Esophagus squamous epithelium (tissue), 5 donors: Measurements from ENCODE around the gene WSB1. TPM values are rescaled to one million over a fixed set of nuclear protein-coding genes. Genes with fewer than 3 reads are reported as not detected.
"Not testable (repeated sequence)": the region's sequence is repeated elsewhere in the genome, so short reads cannot be mapped to it uniquely, and the experiment has no call there.

Experiments
- DNase-seq: peaks from one replicate; lab custom pipeline; 2025; lab: John Stamatoyannopoulos, UW
- H3K27ac ChIP-seq, 4 donors: fragments of 200-600 bp; sonication (generic); one replicate each; pipeline ENCODE4 v1.5.1; 2016 to 2019; ENCODE audit warnings: mild to moderate bottlenecking in 1 of 4
- H3K27me3 ChIP-seq, 4 donors: fragments of 200-600 bp; sonication (generic); 1 replicate in 3 of 4; 2 replicates in 1 of 4; pipeline versions ENCODE4 v1.5.1 to v1.6.0; 2017 to 2021; ENCODE audit warnings: antibody characterized with exemption in 1 of 4
- H3K36me3 ChIP-seq, 3 donors: fragments of 200-600 bp; sonication (generic); one replicate each; pipeline ENCODE4 v1.5.1; 2016 to 2019
- H3K4me1 ChIP-seq, 3 donors: fragments of 200-600 bp; sonication (generic); one replicate each; pipeline ENCODE4 v1.5.1; 2017 to 2019
- H3K4me3 ChIP-seq, 4 donors: fragments of 200-600 bp; sonication (generic); 1 replicate in 3 of 4; 2 replicates in 1 of 4; pipeline ENCODE4 v1.5.1; 2016 to 2019; ENCODE audit warnings: mild to moderate bottlenecking in 2 of 4, moderate library complexity in 1 of 4
- H3K9me3 ChIP-seq, 3 donors: fragments of 200-600 bp; sonication (generic); one replicate each; pipeline ENCODE4 v1.5.1; 2016 to 2019
- POLR2A ChIP-seq, 4 donors: fragments of 450-650 bp; IDR thresholded peaks; one replicate each; pipeline ENCODE4 v1.6.1; 2017; ENCODE audit warnings: antibody characterized with exemption in 4 of 4, mild to moderate bottlenecking in 4 of 4, moderate library complexity in 3 of 4
- WGBS, 2 donors: methylation state at CpG; one replicate each; pipeline ENCODE4 v1.1.5; 2018; 5-methylcytosine and 5-hydroxymethylcytosine counted together
- intact Hi-C: fragments of 100-400 bp; cut with DNase I; formaldehyde crosslinking; loops from one replicate; pipeline ENCODE4 v1.15.0; 2022
- total RNA-seq, 4 donors: library from RNA; depleted of rRNA; stranded (reverse); fragments of >200 nt; gene quantifications; one replicate each; pipeline ENCODE4 v1.1.0, GENCODE V29; 2016
- TF ChIP-seq, protein P1 (sequence below), 6 experiments: fragments of 450-650 bp in 4 of 6; fragments of 200-600 bp in 2 of 6; sonication (generic) in 2 of 6; IDR thresholded peaks; one replicate each; pipeline ENCODE4 v1.5.1; 2016 to 2019; ENCODE audit warnings: antibody characterized with exemption in 6 of 6, mild to moderate bottlenecking in 4 of 6, moderate library complexity in 4 of 6
- donor health status: DM: yes; HTN: yes; CAD: no.

Gene WSB1
- total RNA-seq, 4 donors from 2014 or later: 27.9 to 112 (median 62.8) TPM

DNA sequence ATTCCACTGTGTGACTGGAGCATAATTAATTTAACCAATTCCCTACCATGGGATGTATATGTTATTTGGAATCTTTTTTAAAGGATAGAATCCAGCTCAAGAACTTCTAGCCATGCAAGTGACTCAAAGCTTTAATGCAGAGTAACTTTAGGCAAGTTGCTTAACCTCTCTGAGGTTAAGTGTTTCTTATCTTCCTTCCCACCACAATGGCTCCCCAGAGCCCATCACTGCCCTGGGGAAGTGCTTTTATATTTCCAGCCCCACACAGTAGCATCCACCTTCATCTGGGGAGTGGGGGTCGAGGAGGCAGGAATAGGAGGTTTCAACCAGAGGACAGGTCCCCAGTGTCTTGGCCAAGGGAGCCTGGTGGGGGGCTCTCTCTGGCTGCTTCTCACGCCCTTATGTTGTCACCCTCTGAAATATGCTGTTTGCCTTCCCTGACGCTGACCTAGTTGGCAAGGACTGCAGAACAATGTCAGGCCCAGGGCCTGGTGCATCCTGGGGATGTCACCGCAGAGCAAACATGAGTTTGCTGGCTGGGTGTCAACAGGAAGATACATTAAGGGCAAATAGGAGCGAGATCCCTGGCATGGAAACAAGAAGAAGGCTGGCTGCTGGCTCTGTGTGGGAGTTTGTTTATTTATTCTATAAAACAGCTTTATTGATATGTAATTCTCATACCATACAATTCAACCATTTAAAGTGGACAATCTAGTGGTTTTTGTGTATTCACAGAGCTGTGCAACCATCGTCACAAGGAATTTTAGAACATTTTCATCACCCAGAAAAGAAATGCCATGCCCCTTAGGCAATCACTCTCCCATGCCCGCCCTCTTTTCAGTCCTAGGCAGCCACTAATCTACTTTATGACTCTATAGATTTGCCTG lies 46.6 kb upstream of the WSB1 start:
- intact Hi-C loops: loop anchor here (5.0 to 10.0 kb wide), 2 partner anchors 47 to 85 kb away; partner anchors contain the start of gene WSB1
- no peak for TF ChIP-seq POLR2A (IDR thresholded peaks at IDR 0.05)
- TF ChIP-seq, protein P1, sequence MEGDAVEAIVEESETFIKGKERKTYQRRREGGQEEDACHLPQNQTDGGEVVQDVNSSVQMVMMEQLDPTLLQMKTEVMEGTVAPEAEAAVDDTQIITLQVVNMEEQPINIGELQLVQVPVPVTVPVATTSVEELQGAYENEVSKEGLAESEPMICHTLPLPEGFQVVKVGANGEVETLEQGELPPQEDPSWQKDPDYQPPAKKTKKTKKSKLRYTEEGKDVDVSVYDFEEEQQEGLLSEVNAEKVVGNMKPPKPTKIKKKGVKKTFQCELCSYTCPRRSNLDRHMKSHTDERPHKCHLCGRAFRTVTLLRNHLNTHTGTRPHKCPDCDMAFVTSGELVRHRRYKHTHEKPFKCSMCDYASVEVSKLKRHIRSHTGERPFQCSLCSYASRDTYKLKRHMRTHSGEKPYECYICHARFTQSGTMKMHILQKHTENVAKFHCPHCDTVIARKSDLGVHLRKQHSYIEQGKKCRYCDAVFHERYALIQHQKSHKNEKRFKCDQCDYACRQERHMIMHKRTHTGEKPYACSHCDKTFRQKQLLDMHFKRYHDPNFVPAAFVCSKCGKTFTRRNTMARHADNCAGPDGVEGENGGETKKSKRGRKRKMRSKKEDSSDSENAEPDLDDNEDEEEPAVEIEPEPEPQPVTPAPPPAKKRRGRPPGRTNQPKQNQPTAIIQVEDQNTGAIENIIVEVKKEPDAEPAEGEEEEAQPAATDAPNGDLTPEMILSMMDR (IDR thresholded peaks at IDR 0.05): no peak
- Histone ChIP-seq H3K4me1 (peaks cover 35 to 71% (median 48%) of the 10 kb centered on the region in 3 donors), H3K4me3 (no peak overlapping the region), H3K9me3 (no peaks in the 10 kb centered on the region), H3K27me3 (no peaks in the 10 kb centered on the region), H3K27ac (peak overlapping the region; percentile 71 to 92 (median 90)), H3K36me3 (no peaks in the 10 kb centered on the region)
- DNase-seq: no peak
- 20 to 30% methylated on average over 7 of the region's 7 CpGs for WGBS, 2 donors

DNA sequence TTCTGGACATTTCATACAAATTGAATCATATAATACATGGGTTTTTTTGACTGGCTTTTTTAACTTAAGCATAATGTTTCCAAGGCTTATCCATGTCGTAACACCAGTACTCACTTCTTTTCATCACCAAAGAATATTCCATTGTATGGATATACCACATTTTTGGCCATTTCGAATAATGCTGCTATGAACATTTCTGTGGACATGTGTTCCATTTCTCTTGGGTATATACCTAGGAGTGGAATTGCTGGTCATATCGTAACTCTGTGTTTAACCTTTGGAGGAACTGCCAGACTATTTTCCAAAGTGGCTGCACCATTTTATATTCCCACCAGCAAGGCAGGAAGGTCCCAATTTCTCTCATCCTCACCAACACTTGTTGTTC lies 46.0 kb upstream of the WSB1 start:
- WGBS, 2 donors: 74 to 79% methylated on average over 3 of the region's 3 CpGs
- intact Hi-C loops: loop anchor here (5.0 to 10.0 kb wide), 2 partner anchors 47 to 84 kb away; partner anchors contain the start of gene WSB1
- peak overlapping the region; percentile 71 to 92 (median 90) for H3K27ac ChIP-seq
- no peaks in the 10 kb centered on the region for H3K36me3 ChIP-seq
- DNase-seq: no peak
- TF ChIP-seq POLR2A (IDR thresholded peaks at IDR 0.05): no peak
- TF ChIP-seq, protein P1 (IDR thresholded peaks at IDR 0.05): no peak
- H3K9me3 ChIP-seq: no peaks in the 10 kb centered on the region
- H3K4me1 ChIP-seq: peaks cover 29 to 65% (median 41%) of the 10 kb centered on the region in 3 donors
- H3K4me3 ChIP-seq: no peak overlapping the region
- H3K27me3 ChIP-seq: no peaks in the 10 kb centered on the region

DNA sequence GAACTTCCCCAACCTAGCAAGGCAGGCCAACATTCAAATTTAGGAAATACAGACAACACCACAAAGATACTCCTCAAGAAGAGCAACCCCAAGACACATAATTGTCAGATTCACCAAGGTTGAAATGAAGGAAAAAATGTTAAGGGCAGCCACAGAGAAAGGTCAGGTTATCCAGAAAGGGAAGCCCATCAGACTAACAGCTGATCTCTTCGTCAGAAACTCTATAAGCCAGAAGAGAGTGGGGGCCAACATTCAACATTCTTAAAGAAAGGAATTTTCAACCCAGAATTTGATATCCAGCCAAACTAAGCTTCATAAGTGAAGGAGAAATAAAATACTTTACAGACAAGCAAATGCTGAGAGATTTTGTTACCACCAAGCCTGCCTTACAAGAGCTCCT lies 43.1 kb upstream of the WSB1 start:
- H3K36me3 ChIP-seq, H3K9me3 ChIP-seq, DNase-seq, H3K27me3 ChIP-seq, H3K4me3 ChIP-seq, intact Hi-C loops: not testable (repeated sequence)
- H3K27ac ChIP-seq: peak overlapping the region in 2 of 4 donors; percentile 37 to 45
- 55 to 76% methylated on average over 1 of the region's 1 CpG for WGBS, 2 donors
- peaks cover 11 to 40% (median 21%) of the 10 kb centered on the region in 3 donors for H3K4me1 ChIP-seq

DNA sequence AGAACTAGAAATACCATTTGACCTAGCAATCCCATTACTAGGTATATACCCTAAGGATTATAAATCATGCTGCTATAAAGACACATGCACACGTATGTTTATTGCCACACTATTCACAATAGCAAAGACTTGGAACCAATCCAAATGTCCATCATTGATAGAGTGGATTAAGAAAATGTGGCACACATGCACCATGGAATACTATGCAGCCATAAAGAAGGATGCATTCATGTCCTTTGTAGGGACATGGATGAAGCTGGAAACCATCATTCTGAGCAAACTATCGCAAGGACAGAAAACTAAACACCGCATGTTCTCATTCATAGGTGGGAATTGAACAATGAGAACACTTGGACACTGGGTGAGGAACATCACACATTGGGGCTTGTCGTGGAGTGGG lies 39.1 kb upstream of the WSB1 start:
- WGBS, 2 donors: 85 to 87% methylated on average over 4 of the region's 4 CpGs
- DNase-seq, H3K9me3 ChIP-seq, H3K27me3 ChIP-seq, intact Hi-C loops, H3K27ac ChIP-seq, H3K4me3 ChIP-seq, H3K36me3 ChIP-seq: not testable (repeated sequence)
- peaks cover 0 to 24% (median 15%) of the 10 kb centered on the region in 3 donors for H3K4me1 ChIP-seq

DNA sequence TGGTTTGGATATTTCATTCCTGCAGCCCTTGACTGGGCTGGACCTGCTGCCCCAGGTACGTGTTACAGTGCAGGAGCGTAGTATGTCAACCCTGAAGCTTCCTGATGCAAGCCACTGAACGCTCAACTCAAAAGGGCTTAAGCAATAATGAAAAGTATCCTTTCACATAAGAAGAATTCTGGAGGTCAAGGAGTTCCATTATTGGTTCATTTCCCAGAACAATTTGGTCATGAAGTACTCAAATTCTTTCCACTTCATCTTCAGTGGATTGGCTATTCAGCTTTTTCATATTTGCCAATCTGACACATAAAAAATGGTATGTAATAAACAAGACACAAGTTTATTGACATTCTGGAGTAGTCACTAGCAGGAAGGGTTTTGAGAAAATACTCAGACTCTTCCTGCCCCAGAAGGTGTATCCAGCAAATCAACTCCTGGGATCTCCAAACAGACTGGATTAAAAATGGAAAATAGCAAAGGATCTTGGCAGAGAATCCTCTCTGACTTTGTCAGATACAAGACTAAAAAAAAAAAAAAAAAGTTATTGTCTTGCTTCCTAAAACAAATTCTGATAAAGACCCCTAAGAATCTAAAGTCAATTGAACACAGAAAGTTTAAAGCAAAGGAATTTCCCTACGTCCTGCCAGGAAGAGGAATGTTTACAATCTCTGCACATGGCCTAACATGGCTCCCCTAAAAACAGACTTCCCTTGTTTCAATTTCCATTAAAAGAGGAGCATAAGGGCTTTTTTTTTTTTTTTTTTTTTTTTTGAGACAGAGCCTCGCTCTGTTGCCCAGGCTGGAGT lies 37.5 kb upstream of the WSB1 start:
- Histone ChIP-seq H3K27ac (peak overlapping the region; percentile 58 to 79 (median 68)), H3K4me1 (peaks cover 0 to 24% (median 15%) of the 10 kb centered on the region in 3 donors), H3K27me3 (no peaks in the 10 kb centered on the region), H3K9me3 (no peaks in the 10 kb centered on the region), H3K36me3 (no peaks in the 10 kb centered on the region), H3K4me3 (no peak overlapping the region)
- intact Hi-C loops: no loop called here
- WGBS, 2 donors: 54 to 56% methylated on average over 5 of the region's 5 CpGs
- DNase-seq: no peak
- no peak for TF ChIP-seq POLR2A (IDR thresholded peaks at IDR 0.05)
- TF ChIP-seq, protein P1 (IDR thresholded peaks at IDR 0.05): no peak
